Neural progenitor cell (in vitro differentiated cells): ENCODE results near the gene NELFB. TPM values are rescaled to one million over a fixed set of nuclear protein-coding genes. Genes with fewer than 3 reads are reported as not detected.
A peak's percentile ranks its signal among the peaks of the same experiment; 100 is the strongest.

ENCODE experiments used
- DNase-seq: peaks from one replicate; pipeline ENCODE4 v3.0.0-alpha.2; 2016; ENCODE audit warnings: low spot score
- H2AFZ ChIP-seq: fragments of 200-600 bp; sonication (generic); replicated peaks from 2 replicates; pipeline ENCODE4 v1.6.1; 2016; ENCODE audit warnings: antibody characterized with exemption
- H3F3A ChIP-seq: fragments of 200-600 bp; sonication (generic); 2 replicates; pipeline ENCODE4 v1.6.1; 2016; ENCODE audit warnings: antibody characterized with exemption, low read depth
- H3K27ac ChIP-seq: fragments of 200-600 bp; sonication (generic); 2 replicates; pipeline ENCODE4 v1.5.1; 2016; ENCODE audit warnings: mild to moderate bottlenecking
- H3K27me3 ChIP-seq: fragments of 200-600 bp; sonication (generic); 2 replicates; pipeline ENCODE4 v1.6.1; 2016; ENCODE audit warnings: mild to moderate bottlenecking, moderate library complexity
- H3K36me3 ChIP-seq: fragments of 200-600 bp; sonication (generic); 2 replicates; pipeline ENCODE4 v1.5.1; 2016
- H3K4me1 ChIP-seq: fragments of 200-600 bp; sonication (generic); 2 replicates; pipeline ENCODE4 v1.6.1; 2016; ENCODE audit warnings: mixed run types
- H3K4me2 ChIP-seq: fragments of 200-600 bp; sonication (generic); 2 replicates; pipeline ENCODE4 v1.6.1; 2016
- H3K4me3 ChIP-seq: fragments of 200-600 bp; sonication (generic); 2 replicates; pipeline ENCODE4 v1.5.1; 2016
- H3K79me2 ChIP-seq: fragments of 200-600 bp; sonication (generic); 2 replicates; pipeline ENCODE4 v1.6.1; 2016; ENCODE audit warnings: low read depth
- H3K9ac ChIP-seq: fragments of 200-600 bp; sonication (generic); 2 replicates; pipeline ENCODE4 v1.6.1; 2016
- H3K9me3 ChIP-seq: fragments of 200-600 bp; sonication (generic); 2 replicates; pipeline ENCODE4 v1.5.1; 2016; ENCODE audit warnings: low read depth
- H4K20me1 ChIP-seq: fragments of 200-600 bp; sonication (generic); 2 replicates; pipeline ENCODE4 v1.6.1; 2016; ENCODE audit warnings: low read depth
- H3K27ac Mint-ChIP-seq: 3 replicates; pipeline ENCODE4 v1.8.0; 2021; ENCODE audit warnings: mixed read lengths
- H3K27me3 Mint-ChIP-seq: 2 replicates; pipeline ENCODE4 v1.8.0; 2022; ENCODE audit warnings: low read depth, mild to moderate bottlenecking, inconsistent platforms, moderate library complexity, mixed read lengths; ENCODE audit not compliant: insufficient read depth
- H3K36me3 Mint-ChIP-seq: 3 replicates; pipeline ENCODE4 v1.8.0; 2021; ENCODE audit warnings: mixed read lengths
- H3K4me1 Mint-ChIP-seq: 3 replicates; pipeline ENCODE4 v1.8.0; 2021; ENCODE audit warnings: mixed read lengths
- H3K4me3 Mint-ChIP-seq: 3 replicates; pipeline ENCODE4 v1.8.0; 2021; ENCODE audit warnings: mild to moderate bottlenecking, moderate library complexity, mixed read lengths
- H3K9me3 Mint-ChIP-seq: 3 replicates; pipeline ENCODE4 v1.8.0; 2020; ENCODE audit warnings: mixed read lengths
- CTCF ChIP-seq: fragments of 200-600 bp; sonication (generic); IDR thresholded peaks from 2 replicates; pipeline ENCODE4 v1.5.1; 2017; ENCODE audit warnings: antibody characterized with exemption, mild to moderate bottlenecking
- EZH2 ChIP-seq: fragments of 200-600 bp; sonication (generic); IDR thresholded peaks from 2 replicates; pipeline ENCODE4 v1.6.1; 2017; ENCODE audit warnings: antibody characterized with exemption, mild to moderate bottlenecking, moderate library complexity
- EZH2phosphoT487 ChIP-seq: fragments of 200-600 bp; sonication (generic); IDR thresholded peaks from 2 replicates; pipeline ENCODE4 v1.6.1; 2017; ENCODE audit warnings: antibody characterized with exemption
- total RNA-seq: library from RNA; depleted of rRNA; stranded (reverse); fragments of >200 nt; gene quantifications from 2 replicates; pipeline ENCODE4 v1.2.3, GENCODE V29; 2015; ENCODE audit warnings: low replicate concordance

Gene NELFB
- total RNA-seq, 1 donor from 2014 or later = 35.2 TPM

DNA sequence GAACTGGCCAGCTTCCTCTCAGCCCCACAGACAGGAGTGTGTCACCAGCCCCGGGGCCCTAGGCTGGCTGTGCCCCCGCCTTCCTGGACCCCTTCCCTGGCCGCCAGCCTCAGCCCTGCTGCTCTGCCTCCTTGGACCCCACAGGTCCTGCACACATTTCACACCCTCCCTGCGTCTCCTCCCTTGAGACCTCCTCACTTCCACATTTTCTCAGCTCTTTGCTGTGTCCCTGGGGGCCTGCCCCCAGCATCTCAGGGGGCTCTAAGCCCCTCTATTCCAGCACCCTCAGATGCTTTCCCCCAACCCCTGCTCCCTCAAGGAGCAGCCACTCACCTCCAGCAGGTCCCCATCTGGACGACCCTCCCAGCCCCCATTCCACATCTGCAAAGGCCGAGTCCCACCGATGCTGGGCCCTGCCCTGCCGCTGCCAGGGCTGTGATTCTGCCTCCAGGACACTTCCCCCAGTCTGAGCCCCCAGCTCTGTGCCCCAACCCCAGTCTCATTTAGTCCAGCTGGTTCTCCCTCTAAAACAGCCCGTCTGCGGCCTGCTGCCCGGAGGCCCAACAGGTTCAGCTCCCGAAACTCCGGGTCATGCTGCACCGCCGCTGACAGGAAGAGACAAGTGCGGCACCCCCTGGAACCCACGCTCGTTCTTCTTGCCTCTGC lies 20.2 kb upstream of the NELFB start:
- Mint-ChIP-seq H3K9me3 (no peaks in the 10 kb centered on the region), H3K4me3 (peak overlapping the region; percentile 63), H3K27ac (no peak overlapping the region), H3K36me3 (no peaks in the 10 kb centered on the region), H3K27me3 (peaks cover 2% of the 10 kb centered on the region), H3K4me1 (peaks cover 9% of the 10 kb centered on the region)
- Histone ChIP-seq H3K9ac (no peak overlapping the region), H3K27ac (no peak overlapping the region), H3K4me2 (no peak overlapping the region), H3K36me3 (no peaks in the 10 kb centered on the region), H3F3A (peaks cover 11% of the 10 kb centered on the region), H3K4me1 (peaks cover 8% of the 10 kb centered on the region), H3K79me2 (peaks cover 13% of the 10 kb centered on the region), H3K9me3 (no peaks in the 10 kb centered on the region), H3K4me3 (no peak overlapping the region), H3K27me3 (no peaks in the 10 kb centered on the region), H4K20me1 (peaks cover 27% of the 10 kb centered on the region), H2AFZ (no peak overlapping the region)
- TF ChIP-seq EZH2phosphoT487 (no peak), EZH2 (no peak), CTCF (no peak)
- no peak for DNase-seq

GRCh38 chr9:137235424-137236237 lies 19.5 kb upstream of the NELFB start:
- Histone ChIP-seq H3K9ac (no peak overlapping the region), H2AFZ (no peak overlapping the region), H3K4me2 (peak overlapping the region; percentile 37), H3K27me3 (no peaks in the 10 kb centered on the region), H3K9me3 (no peaks in the 10 kb centered on the region), H3K4me3 (no peak overlapping the region), H4K20me1 (peaks cover 27% of the 10 kb centered on the region), H3F3A (peaks cover 18% of the 10 kb centered on the region), H3K4me1 (peaks cover 8% of the 10 kb centered on the region), H3K36me3 (no peaks in the 10 kb centered on the region), H3K79me2 (peaks cover 15% of the 10 kb centered on the region), H3K27ac (no peak overlapping the region)
- Mint-ChIP-seq H3K27me3 (peaks cover 2% of the 10 kb centered on the region), H3K27ac (no peak overlapping the region), H3K4me3 (no peak overlapping the region), H3K9me3 (no peaks in the 10 kb centered on the region), H3K4me1 (peaks cover 9% of the 10 kb centered on the region), H3K36me3 (no peaks in the 10 kb centered on the region)
- no peak for DNase-seq
- TF ChIP-seq CTCF (no peak), EZH2 (no peak), EZH2phosphoT487 (no peak)

DNA sequence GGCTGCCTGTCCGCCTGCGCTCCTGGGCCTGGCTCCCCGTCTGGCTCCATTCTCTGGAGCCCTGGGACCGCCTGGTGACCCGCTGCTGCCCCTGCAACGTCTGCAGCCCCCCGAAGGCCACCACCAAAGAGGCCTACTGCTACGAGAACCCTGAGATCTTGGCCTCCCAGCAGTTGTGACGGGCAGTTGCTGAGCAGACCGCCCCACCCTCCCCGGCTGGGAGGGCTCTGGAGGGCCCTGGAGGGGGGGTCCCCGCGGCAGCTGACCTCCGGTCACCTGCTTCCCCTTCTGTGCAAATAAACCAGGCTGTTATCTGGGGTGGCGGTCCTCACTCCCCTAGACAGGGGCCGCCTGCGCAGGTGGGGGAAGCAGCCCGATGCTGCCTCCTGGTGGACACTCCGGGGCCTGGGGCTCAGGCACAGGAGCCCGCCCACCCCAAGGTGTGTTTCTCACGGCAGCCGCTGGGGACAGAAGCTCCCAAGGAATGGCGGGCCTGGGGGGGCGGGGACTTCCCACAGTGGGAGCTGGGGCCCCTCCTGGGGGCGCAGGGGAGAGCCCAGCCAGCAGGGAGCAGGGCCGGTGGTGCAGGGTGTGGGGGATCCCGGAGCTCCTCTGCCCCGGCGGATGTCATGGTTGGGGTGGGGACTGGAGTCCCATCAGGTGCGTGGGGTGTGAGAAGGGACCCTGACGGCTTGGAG lies 18.7 kb upstream of the NELFB start:
- TF ChIP-seq EZH2phosphoT487 (no peak), EZH2 (no peak), CTCF (peak; percentile 100)
- Histone ChIP-seq H3F3A (peaks cover 18% of the 10 kb centered on the region), H3K27me3 (no peaks in the 10 kb centered on the region), H3K36me3 (no peaks in the 10 kb centered on the region), H2AFZ (no peak overlapping the region), H3K4me3 (peak overlapping the region; percentile 5), H3K4me1 (peaks cover 8% of the 10 kb centered on the region), H3K79me2 (peaks cover 15% of the 10 kb centered on the region), H3K4me2 (peak overlapping the region; percentile 67), H3K9me3 (no peaks in the 10 kb centered on the region), H3K27ac (no peak overlapping the region), H3K9ac (no peak overlapping the region), H4K20me1 (peaks cover 27% of the 10 kb centered on the region)
- Mint-ChIP-seq H3K4me3 (no peak overlapping the region), H3K4me1 (peaks cover 13% of the 10 kb centered on the region), H3K27ac (no peak overlapping the region), H3K27me3 (peaks cover 2% of the 10 kb centered on the region), H3K36me3 (peaks cover 3% of the 10 kb centered on the region), H3K9me3 (no peaks in the 10 kb centered on the region)
- DNase-seq = peak; percentile 93
